ENCODE results near the gene MAML3.
"Not testable (repeated sequence)": the region's sequence is repeated elsewhere in the genome, so short reads cannot be mapped to it uniquely, and the experiment has no call there.

MAML3 gene

DNA sequence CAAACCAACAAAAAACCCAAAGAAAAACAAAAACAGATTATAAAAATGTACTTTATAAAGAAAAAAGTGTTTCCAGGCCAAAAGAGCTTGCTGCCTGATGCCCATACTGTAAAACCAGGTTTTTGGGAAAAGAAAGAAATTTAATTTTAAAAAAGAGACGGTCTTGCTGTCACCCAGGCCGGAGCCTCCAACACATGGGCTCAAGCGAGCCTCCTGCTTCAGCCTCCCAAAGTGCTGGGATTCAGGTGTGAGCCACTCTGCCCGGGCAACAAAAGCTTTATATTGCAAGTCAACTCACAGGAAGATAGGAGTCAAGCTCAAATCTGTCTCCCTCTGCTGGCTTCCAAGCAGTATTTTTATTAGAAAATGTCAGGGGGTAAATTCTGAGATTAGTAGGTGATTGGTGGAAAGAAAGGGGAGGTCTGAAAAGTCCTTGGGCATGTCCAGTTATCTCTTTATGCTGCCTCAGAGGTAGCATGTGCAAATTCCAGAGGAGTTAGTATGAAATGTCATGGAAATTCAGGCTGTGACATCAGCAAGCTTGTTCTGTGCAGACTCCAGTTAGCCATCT is 449.0 kb downstream of the MAML3 start:
- DNase-seq = no peak

DNA sequence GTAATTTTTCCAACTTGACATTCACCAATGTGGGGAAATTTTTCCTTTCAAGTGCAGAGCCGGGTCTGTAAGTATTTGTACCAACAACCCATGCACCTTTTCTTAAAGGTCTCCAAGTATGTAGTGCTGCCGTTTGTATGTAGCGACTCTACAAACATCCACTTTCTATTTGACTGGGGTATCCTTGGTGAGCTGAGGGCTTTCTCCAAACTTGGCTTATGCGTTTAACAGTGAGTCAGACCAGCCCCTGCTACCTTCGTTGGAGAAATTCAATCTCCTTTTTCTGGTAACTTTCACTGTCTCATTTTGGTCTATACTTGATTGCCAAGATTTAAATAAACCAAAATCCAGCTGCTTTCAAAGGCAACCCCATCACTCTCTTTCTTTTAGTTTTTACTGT is 453.4 kb downstream of the MAML3 start:
- no peak for DNase-seq

DNA sequence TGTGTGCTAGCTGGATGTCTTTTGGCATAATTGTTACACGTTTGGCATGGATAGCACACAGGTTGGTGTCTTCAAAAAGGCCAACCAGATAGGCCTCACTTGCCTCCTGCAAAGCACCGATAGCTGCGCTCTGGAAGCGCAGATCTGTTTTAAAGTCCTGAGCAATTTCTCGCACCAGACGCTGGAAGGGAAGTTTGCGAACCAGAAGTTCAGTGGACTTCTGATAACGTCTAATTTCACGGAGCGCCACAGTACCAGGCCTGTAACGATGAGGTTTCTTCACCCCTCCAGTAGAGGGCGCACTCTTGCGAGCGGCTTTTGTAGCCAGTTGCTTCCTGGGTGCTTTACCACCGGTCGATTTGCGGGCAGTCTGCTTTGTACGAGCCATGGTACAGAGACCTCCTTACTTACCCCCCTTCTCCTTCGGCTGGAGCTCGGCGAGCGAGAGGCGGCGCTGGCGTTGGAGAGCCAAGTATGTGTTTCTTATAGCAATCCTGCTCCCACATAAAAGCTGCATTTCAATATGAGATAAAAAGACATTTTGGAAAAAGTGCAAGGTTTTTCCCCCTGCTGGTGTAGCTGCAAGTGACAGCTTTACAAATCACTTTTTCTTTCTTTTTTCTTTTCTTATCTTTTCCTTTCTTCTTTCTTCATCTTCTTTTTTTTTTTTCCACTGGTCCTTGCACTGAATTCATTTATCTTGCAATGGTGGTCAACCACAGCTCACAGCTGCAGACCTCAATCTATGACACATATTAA is 455.6 kb downstream of the MAML3 start:
- DNase-seq = not testable (repeated sequence)

DNA sequence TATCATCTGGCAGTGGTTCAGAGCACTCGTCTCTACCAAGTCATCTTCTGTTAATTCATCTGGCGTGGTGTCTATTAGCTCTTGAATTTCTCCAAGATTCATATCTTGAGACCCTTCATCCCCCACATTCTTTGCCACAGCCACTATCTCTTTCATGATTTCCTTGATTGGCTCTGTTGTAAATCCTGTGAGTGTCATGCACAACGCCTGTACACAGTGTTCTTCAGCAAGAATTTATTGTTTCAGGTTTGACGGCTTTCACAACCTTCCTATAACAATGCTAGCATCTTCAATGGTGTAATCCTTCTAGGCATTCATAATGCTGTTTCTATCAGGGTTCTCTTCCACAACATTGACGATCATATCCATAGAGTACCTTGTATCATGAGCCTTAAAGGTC is 457.5 kb downstream of the MAML3 start:
- DNase-seq = no peak

GRCh38 chr4:139694522-139695107 is 459.4 kb downstream of the MAML3 start:
- no peak for DNase-seq

DNA sequence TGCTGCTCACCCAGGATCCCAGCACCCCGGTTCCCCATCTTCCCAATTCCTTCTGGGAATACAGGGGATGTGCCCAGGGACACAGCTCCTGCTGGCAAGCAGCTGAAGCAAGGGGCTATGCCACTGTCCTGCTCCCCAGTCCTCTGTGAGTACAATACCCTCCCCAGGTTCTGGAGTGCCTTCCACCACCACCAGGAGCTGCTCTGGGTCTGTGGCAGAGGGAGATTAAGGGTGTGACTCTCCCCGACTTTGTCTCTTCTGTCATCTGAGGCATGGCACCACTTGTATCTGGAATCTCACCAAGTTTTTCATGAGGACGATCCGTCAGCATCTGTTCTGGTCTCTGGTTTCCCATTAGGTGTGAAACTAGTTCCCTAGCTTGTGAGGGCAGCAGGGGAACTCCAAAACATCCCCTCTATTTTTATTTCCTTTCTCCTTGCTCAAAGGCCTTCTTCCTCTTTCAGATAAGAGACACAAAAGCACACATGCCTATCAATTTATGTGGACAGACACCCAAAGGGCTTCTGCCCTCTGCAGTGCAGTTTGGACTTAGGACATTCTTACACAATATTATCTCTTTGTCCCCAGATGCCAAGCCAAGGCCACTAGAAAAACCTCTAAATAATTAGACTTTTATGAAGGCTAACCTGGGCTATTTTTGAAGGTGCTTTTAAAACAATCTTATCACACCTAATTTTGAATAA is 461.5 kb downstream of the MAML3 start:
- no peak for DNase-seq

DNA sequence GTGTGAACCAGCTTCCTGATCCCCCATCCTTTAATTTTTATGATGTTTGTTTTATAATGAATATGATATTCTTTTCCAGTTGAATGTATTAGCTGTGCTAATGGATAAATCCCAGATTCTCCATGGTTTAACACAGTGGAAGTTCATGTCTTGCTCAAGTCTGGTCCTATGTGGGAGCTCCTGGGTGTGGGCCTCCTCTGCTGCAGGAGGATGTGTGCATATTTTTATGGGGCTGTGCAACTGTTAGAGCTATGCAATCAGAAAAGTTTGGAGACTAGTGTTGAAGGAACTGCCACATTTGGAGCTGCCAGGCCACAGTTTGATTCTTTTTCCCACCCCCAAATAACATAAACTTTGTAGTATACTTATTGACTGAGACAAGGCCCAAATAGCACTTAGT is 463.6 kb downstream of the MAML3 start:
- DNase-seq = no peak

- no peak for DNase-seq
Measured at GRCh38 chr4:139689093-139689722, 464.8 kb downstream of the MAML3 start.

DNA sequence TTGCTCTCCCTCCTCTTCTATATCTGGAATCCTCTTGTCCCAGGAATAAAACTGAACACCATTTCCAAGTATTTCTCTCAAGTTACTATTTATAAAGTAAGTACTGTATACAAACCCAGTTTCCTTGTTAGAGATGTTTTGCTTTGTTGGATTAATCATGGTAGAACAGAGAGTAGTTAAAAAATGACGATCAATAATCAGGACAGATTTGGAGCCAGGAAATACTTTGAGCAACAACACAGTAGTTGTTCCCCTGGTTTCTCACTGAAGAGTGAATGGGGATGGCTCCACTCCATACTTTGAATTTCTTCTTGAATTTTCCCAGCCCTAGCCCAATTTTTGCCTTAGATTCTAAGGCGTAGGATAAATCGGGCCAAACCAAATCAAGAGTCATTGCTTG is 467.0 kb downstream of the MAML3 start:
- DNase-seq = no peak

DNA sequence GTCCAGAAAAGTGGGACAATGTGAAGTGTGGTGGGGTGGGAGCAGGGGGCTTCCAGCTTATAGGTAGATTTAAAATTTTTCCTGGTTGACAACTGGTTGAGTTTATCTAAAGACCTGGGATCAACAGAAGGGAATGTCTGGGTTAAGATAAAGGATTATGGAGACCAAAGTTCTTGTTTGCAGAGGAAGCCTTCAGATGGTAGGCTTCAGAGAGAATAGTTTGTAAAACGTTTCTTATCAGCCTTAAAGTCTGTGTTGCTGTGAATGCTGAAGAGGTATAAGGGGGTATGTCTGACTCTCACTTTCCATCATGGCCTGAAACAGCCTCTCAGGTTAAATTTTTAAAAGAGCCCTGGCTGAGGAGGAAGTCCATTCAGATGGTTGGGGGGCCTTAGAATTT is 467.9 kb downstream of the MAML3 start:
- DNase-seq = no peak

DNA sequence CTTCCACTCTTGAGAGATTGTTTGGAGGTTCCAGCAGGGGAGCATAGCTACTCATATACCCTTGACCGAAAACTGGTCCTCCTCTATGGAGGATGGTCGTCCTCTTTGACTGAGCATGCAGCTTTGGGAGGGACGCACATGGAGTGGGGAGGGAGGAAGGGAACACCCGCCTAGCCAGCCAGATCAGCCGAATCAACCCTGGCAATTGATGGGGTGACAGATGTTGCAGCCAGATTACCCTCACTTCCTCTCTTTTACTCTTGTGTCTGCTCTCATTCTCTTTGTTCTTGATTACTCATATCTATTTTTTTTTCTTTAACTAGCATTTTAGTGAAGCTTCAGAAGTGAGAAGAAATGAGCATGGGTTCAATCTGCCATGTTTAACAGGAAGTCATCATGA is 468.8 kb downstream of the MAML3 start:
- no peak for DNase-seq

- DNase-seq = no peak
Measured at GRCh38 chr4:139684351-139684750, 469.6 kb downstream of the MAML3 start.

DNA sequence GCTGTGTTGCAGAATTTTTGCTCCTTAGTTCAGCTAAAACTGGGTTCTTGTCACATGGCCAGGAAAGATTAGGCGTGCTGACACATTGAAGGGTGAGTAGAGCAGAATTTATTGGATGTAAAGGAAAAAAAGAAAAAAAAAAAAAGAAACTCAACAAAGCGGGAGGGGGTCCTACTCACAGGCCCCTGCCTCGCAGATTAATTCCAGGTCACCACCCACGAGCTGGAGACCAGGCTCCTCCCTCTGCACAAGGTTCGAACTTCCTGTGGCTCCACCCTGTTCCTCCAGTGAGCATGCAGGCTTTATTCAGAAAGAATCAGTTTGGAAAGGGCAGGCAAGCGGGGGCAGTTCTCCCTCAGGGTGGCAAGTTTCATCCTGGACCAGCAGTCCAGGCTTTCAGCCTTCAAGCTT is 471.2 kb downstream of the MAML3 start:
- no peak for DNase-seq

DNA sequence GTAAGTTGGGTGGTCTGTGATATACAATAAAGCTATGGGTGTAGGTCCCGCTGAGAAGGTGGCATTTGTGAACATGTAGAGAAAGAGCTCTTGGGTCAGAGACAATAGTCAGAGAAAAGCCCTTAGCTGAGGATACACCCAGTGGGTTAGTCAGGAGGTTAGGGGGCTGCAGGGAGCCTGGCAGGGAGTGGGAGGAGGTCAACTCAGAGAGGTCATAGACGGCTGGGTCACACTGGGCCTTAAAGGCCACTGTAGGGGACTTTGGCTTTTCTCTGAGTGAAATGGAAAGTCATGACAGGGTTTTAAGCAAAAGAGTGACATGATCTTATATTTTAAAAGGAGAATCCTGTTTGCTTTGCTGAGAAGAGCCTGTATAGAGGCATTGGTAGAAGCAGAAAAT is 471.7 kb downstream of the MAML3 start:
- no peak for DNase-seq

DNA sequence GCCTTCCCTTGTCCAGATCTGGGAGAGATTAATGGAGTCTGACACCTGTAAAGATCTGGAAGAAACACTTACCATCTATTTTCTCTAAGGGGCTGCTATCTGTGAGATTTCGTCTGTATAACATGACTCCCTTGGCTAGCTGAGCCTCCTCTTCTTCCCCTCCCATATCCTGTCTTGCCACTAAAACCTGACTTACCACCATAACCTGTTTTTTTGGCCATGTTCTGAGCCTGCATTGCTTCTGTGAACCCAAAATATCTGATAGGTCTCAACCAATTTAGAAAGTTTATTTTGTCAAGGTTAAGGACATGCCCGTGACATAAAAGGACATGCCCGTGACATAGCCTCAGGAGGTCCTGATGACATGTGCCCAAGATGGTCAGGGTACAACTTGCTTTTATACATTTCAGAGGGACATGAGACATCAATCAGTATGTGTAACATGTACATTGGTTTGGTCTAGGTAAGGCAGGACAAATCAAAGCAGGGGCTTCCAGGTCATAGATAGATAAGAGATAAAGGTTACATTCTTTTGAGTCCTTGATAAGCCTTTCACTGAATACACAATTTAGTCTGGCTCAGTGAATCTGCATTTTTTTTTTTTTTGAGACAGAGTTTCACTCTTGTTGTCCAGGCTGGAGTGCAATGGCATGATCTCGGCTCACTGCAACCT is 476.9 kb downstream of the MAML3 start:
- DNase-seq = no peak

DNA sequence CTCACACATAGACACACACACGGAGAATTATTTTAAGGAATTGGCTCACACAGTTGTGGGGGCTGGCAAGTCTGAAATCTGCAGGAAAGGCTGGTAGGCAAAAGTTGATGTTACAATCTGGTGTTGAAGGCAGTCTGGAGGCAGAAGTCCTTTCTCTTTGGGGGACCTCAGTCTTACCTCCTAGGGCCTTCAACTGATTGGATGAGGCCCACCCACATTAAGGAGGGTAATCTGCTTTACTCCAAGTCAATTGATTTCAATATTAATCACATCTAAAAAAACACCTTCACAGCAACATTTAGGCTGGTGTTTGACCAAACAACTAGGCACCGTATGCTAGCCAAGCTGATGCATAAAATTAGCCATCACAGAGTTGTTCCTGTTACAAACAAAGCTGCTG is 477.6 kb downstream of the MAML3 start:
- DNase-seq = no peak

- DNase-seq = no peak
Measured at GRCh38 chr4:139675651-139676050, 478.3 kb downstream of the MAML3 start.

- DNase-seq = no peak
Measured at GRCh38 chr4:139674875-139675550, 479.0 kb downstream of the MAML3 start.

DNA sequence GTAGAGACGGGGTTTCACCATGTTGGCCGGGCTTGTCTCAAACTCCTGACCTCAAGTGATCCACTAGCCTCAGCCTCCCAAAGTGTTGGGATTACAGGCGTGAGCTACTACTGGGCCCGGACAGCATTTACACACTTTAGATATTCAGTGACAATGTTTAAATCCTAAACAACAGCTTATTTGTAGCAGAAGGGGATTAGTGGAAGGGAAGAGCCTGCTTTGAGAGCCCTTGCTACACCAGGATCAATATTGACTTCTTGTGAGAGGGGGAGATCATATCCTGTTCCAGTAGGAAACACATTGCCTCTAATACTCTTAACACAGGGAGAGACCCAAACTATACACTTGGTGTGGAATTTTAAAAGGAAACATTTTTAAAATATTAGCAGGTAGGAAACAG is 481.3 kb downstream of the MAML3 start:
- no peak for DNase-seq

DNA sequence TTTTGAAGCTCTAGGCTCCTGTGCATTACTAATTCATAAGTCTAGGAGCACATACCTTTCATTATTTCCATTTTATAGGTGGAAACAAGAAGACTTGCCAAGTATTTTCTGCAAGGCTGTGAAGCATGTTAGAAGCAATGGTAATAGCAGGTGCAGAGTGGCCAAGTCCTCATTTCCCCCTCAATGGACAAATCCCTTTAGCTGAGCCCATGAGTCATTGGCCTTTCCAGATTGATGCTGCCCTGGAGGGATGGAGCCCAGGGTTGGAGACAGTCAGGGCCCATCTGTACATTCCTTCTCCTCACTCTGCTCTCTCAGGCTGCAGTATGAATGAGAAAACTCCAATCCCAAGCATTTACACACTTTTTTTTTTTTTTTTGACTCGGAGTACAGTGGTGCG is 481.8 kb downstream of the MAML3 start:
- no peak for DNase-seq

- no peak for DNase-seq
Measured at GRCh38 chr4:139670775-139671174, 483.2 kb downstream of the MAML3 start.

DNA sequence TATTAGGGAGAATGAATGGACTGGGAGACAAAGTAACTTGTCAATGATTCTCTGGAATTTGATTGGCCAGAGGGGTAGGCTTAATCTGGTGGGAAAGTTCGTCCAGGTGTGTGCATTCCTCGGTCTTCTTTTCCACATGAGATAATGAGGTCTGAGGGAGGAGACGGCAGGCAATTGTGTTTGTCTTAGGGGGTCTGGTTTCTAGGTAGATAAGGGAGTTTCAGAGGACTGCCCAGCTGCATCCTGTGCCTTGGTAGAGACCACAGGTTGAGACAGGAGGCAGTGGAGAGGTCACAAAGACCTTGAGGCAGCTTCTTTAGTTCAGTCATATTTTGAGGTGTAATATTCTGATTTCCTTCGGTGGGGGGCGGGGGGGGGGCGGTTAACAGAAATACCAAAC is 484.1 kb downstream of the MAML3 start:
- no peak for DNase-seq

Data from activated CD4-positive, alpha-beta T cell treated with anti-CD3 and anti-CD28 coated beads, Interleukin-2, amount 50 U/mL, for 48 hours (primary cell).